GM18907 (cell line): Measurements from ENCODE around the gene PRICKLE2.

ENCODE experiments used
- ATAC-seq: cut with Tn5 transposase; IDR thresholded peaks from one replicate; pipeline ENCODE4 v1.9.1; 2021; ENCODE audit warnings: mild to moderate bottlenecking, moderate library complexity; ENCODE audit not compliant: unreplicated experiment

Gene PRICKLE2

GRCh38 chr3:64080616-64081234 is 144.5 kb downstream of the PRICKLE2 start:
- ATAC-seq: no peak

DNA sequence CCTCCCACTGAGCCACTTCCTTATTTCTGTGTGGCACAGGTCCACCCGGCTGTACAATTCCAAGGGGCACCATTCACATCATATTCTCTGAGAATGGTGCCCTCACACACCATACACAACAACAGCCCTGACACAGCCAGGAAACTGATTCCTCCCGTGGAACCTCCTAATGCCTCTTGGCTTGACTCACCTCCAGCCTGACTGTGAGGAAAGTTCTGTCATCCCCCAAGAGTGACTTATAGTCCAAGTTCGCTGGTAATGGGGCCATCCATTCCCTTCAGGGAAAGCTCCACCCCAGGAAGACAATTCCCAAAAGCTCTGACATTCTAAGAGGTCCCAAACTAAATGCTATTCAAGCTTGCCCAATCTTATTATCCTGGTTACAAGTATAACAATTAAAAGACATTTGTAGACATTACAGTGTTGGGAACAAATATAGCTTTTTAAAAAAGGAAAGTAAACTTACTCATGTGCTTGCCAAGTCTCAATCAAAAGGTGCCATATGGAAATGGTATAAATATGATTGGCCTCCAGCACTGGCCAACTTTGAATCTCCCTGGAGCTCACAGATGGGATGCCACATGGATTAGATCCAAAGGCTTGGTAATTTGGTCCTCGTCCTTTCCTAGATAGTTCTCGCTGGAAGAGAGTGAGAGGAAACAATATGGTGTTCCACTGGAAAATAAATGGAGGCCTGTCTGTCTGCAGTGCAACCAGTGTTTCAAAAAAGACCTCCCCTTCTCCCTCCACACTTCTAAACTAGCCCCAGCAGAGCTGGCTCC is 145.7 kb downstream of the PRICKLE2 start:
- ATAC-seq: no peak

DNA sequence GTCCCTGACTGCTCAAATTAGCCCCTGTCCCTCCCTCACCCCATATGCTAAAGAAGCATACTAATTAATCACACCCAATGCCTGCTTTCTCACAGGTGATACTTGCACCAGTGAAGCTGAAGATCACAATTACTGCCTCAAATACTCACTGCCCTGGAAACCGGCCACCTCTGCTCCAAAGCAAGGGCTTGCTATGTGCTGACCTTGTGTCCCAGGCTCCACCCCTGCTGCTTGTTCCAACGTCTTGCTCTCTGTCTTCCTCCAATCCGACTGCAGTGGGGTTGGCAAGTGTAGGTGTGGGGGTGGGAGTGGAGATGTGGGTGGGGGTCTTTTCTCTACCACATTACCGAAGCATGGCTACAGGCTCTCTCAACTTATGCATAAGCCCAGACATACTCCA is 146.3 kb downstream of the PRICKLE2 start:
- no peak for ATAC-seq

- ATAC-seq: no peak
Observed at GRCh38 chr3:64074895-64075679, 150.2 kb downstream of the PRICKLE2 start.

GRCh38 chr3:64074060-64074459 is 151.2 kb downstream of the PRICKLE2 start:
- ATAC-seq: no peak

GRCh38 chr3:64073158-64073761 is 152.0 kb downstream of the PRICKLE2 start:
- ATAC-seq: no peak

GRCh38 chr3:64072126-64072525 is 153.1 kb downstream of the PRICKLE2 start:
- no peak for ATAC-seq

DNA sequence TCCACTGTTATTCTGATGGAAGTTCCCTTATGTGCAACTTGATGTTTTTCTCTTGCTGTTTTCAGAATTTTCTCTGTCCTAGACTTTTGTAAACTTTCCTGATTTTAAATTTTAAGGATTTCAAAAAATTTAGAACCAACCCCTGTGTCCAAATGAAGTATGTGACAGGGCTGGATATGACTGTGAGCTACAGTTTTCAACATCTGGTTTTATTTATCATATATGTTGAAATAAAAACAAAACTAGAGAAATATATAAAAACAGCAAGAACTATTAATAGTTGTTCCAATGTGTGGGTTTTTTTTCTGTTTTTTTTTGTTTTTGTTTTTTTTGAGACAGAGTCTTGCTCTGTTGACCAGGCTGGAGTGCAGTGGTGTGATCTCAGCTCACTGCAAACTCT is 154.6 kb downstream of the PRICKLE2 start:
- ATAC-seq: no peak

DNA sequence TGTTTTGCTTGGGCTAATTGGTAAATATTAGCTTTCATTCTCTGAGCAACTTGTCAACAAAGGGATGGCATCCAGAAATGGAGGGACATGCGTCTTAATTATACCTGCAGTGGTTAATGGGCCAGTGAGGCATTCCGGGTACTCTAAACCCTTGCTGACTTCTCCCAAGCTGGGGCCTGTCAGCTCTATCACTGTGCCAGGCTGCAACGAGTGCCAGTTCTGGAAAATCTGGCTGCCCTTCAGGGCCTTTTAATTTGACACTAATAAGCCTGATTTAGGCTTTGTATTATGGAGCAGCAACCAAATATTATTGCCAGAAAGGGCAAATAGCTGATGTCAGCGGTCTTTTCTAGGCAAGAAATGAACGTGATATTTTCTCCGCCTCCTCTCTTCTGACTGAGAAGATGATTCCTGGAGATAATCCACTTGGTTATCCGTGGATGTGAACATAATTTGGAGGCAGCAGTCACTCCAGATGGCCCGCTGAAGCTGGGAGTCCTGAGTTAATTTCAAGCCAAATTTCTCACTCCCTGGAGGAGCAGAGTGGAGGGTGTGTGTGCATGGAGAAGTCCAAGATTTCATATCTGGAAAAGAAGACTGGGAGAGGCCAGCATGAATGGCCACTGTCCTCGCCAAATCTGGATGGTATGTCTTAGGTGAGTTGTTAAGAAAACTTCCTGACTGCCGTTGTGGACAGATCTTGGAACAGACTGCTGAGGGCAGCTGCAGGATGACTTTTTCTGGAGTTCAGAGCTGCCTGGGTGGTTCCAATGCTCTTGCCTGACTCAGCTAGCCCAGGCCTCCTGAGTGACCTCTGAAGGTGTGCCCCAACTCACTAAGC is 157.5 kb downstream of the PRICKLE2 start:
- no peak for ATAC-seq

DNA sequence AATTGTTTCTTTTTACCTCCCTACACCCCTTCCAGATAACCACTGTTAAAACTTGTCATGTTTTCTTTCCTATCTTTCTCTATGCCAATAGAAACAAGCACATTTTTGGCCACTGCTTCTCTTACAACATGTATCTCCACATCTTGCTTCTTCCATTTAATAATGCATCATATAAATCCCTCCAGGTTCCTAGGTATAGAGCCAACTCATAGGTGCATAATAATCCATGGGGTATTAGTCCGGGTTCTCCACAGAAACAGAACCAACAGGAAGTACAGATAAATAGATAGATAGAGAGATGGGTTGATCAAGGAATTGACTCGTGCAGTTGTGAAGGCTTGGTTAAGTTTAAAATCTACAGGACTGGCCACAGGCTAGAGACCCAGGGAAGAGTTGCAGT is 160.5 kb downstream of the PRICKLE2 start:
- no peak for ATAC-seq

- no peak for ATAC-seq
Observed at GRCh38 chr3:64063983-64064438, 161.3 kb downstream of the PRICKLE2 start.

DNA sequence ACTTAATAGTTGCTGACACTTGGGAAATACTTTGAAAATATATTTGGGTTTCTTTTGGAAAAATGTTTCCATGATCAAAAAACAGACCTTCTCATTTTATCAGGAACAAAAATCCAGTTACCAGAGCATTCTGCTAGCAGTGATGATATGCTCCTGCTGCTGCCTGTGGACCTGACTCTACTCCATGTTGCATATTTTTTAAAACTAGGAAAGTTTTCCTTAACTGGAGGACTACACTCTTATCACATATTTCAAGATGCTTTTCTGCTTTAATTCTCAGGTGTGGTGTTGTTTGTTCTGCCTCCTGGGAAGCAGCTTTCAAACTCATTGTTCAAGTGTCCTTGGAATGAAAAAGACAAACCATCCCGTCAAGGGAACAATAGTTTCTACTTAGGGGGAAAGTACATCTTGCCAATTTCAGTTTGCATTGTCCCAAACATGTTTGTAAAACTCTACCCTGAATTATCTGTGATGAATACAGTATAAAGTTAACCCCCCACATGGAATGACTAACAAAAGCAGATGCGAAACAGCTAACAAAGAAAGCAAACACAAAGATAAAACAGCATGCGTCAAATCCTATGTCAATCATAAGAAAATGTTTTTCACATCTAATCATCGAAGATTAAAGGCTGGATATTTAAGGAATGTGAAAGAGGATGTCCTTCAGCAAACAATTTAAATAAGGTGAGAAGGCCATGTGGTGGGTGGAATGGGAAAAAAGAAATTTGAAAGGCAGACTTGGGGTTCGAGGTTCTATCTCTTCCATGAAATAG is 161.9 kb downstream of the PRICKLE2 start:
- ATAC-seq: no peak

DNA sequence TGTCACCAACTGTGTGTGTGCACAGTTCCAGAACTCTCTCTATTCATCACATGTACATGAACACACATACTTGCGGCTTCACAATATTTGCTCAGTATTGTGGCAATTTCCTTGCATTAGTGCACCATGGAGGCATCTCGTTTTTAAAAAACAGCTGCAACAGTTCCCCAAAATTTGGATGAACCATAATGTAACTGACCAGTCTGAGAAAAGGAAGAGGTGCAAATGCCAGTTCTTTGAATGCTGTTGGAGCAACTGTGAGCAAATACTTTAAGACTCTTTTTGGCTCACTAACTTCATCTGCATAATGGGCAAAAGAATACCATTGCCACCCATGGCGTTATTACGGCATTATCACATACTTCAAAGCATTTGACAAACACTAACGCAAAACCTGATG is 163.6 kb downstream of the PRICKLE2 start:
- ATAC-seq: no peak

DNA sequence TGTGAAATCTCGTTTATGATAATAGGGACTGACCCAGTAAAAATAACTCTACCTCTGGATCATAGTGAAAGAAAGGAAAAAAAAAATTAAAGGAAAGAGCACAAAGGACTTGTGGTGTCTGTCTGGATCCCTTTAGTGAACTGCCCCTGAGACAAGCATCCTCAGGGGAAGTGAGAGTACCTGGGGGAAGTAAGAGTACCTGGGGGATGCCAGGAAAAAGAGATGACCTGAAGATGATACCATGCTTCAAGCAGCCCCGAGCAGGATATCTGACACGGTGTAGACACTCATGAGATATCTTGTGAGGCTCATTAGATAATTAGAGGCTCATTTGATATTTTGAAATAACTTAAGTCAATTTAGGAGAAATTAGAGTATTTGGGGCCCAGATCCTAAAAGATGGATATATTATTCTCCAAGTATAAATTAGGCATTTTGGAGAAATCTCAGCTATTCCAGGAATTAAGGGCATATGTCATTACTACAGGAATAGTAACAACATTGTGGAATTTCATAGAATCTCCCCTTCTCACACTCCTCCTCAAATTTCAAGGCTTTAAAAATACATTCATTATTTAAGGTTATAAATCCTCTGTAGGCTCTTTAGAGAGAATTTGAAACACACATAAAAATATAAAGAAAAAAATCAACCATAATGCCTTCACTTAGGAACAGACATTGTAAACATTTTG is 165.6 kb downstream of the PRICKLE2 start:
- ATAC-seq: no peak

GRCh38 chr3:64058566-64058965 is 166.7 kb downstream of the PRICKLE2 start:
- no peak for ATAC-seq

DNA sequence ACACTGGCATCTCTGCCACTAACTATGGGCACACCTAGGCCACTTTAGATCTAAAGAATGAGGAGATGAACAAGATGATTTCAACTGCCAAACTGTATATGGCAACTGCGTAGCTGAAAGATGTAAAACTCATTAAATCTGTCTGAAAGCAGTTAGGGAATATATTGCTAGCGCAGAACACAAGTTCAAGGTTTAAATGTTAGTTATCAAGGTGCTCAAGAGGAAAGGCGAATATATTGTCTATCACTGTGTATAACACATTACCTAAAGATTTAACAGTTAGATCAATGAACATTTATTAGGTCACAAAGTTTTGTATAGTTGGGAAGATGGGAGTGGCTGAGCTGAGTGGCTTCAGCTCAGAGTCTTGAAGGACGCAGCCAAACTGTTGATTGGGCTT is 168.0 kb downstream of the PRICKLE2 start:
- ATAC-seq: no peak

DNA sequence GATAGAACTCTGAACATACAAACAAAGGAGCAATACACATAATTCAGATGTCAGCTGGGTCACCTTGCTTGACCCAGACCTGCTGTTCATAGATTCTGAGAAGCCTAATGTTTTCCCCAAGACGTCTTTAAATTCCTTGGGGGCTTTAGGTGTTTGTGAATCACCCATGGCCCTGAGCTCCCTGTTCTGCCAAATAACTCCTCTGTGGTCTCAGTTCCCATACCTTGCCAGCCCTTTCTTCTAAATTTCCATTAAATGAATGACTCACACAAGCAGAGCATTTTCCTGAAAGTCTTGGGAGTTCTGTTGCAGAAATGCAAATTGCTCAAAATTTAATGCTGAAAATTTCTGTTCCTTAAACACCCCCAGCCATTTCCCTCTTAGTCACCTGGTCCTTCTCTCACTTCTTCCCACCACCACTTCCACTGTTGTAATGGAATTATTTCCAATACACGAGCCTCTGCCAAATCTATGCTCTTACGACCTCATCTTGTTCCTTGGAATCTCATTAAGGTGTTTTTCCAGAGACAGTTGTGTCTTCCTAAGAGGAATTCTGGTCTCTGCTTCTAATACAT is 168.6 kb downstream of the PRICKLE2 start:
- no peak for ATAC-seq

DNA sequence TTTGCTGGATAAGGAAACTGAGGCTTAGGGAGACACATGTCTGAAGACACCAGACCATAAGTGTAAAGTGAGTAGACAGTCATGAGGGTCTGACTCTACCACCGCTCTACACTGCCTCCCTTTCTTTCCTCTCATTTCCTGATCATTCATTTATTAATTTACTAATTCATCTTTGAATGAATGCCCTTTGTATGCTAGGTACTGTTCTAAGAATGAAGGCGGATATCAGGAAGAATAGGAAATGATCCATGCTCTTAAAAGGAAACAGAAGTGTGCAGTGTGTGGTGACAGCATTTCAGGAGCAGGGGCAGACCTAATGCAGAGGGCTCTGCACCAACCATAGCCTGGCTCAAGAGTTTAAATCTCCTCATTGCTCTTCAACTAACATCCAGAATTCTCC is 170.2 kb downstream of the PRICKLE2 start:
- no peak for ATAC-seq

DNA sequence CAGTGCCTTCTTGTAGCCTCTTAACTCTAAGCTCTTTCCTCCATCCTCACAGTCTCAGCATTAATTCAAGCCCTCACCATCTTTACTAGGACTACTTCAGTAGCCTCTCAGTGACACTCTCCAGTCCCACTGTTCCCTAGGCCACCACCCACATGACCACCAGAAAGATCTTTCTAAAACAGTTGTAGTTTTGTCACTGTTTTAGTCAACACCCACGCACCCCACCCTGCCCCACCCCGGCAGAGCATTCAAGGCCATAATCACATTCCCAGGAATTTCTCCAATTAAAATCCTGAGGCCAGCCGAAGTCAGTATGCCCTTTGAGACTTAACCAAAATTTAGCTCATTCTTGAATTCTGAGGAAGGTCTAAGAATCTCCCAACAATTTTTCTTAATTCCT is 170.8 kb downstream of the PRICKLE2 start:
- ATAC-seq: no peak
